Measurements from ENCODE around the gene TSPAN5. TPM values are rescaled to one million over a fixed set of nuclear protein-coding genes. Genes with fewer than 3 reads are reported as not detected.

TSPAN5 gene
- polyA plus RNA-seq, 1 donor from 2014 or later: 18.8 TPM

DNA sequence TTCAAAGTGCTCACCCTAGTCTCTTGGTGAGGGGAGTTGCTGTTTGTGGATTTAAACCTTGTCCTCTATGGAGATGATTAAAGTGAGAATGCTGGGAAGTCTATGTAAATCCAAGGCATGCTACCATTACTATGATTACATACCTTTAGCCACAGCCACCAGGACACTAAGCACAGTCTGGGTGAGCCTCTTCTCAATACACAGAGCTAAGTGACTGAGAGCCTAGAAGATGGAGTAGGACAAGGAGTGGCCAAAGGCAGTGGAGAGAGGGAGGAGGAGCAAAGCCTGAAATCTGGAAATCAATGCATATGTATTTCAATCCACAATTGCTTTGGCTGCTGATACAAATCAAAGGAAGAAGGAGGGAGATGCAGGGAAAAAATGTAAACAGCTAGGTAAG is 12.7 kb upstream of the TSPAN5 start:
- no peaks in the 10 kb centered on the region for H3K79me2 ChIP-seq (replicated peaks; ENCODE audit: insufficient read depth, low read length)
- no peaks in the 10 kb centered on the region for H3K27me3 ChIP-seq (ENCODE audit: insufficient read depth, low read depth, low read length)
- TF ChIP-seq TAF1 (IDR thresholded peaks at IDR 0.05; ENCODE audit: low read depth) (no peak), POLR2AphosphoS5 (IDR thresholded peaks at IDR 0.05) (no peak), EZH2 (IDR thresholded peaks at IDR 0.05; ENCODE audit: borderline replicate concordance, insufficient read depth, low read length, poor library complexity, severe bottlenecking) (no peak), EP300 (conservative IDR thresholded peaks at IDR 0.05; ENCODE audit: poor library complexity, severe bottlenecking) (no peak), RAD21 (conservative IDR thresholded peaks at IDR 0.05) (no peak), CTCF (IDR thresholded peaks at IDR 0.05; ENCODE audit: poor library complexity, severe bottlenecking) (no peak), MXI1 (conservative IDR thresholded peaks at IDR 0.05; ENCODE audit: poor library complexity, severe bottlenecking) (no peak), SMC3 (conservative IDR thresholded peaks at IDR 0.05; ENCODE audit: poor library complexity) (no peak)
- TF ChIP-seq, protein P1, sequence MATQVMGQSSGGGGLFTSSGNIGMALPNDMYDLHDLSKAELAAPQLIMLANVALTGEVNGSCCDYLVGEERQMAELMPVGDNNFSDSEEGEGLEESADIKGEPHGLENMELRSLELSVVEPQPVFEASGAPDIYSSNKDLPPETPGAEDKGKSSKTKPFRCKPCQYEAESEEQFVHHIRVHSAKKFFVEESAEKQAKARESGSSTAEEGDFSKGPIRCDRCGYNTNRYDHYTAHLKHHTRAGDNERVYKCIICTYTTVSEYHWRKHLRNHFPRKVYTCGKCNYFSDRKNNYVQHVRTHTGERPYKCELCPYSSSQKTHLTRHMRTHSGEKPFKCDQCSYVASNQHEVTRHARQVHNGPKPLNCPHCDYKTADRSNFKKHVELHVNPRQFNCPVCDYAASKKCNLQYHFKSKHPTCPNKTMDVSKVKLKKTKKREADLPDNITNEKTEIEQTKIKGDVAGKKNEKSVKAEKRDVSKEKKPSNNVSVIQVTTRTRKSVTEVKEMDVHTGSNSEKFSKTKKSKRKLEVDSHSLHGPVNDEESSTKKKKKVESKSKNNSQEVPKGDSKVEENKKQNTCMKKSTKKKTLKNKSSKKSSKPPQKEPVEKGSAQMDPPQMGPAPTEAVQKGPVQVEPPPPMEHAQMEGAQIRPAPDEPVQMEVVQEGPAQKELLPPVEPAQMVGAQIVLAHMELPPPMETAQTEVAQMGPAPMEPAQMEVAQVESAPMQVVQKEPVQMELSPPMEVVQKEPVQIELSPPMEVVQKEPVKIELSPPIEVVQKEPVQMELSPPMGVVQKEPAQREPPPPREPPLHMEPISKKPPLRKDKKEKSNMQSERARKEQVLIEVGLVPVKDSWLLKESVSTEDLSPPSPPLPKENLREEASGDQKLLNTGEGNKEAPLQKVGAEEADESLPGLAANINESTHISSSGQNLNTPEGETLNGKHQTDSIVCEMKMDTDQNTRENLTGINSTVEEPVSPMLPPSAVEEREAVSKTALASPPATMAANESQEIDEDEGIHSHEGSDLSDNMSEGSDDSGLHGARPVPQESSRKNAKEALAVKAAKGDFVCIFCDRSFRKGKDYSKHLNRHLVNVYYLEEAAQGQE (IDR thresholded peaks at IDR 0.05; ENCODE audit: borderline replicate concordance): no peak
- no peak overlapping the region for H3K9ac ChIP-seq (ENCODE audit: low read length)
- no peaks in the 10 kb centered on the region for H3K36me3 ChIP-seq (ENCODE audit: insufficient read depth, low read length)
- H3F3A ChIP-seq (ENCODE audit: insufficient read depth, low read length, poor library complexity, severe bottlenecking): no peaks in the 10 kb centered on the region
- H3K9me2 ChIP-seq (ENCODE audit: insufficient read depth, low read length): no peaks in the 10 kb centered on the region
- H3K27ac ChIP-seq (ENCODE audit: low read length): no peak overlapping the region
- no peak overlapping the region for H3K4me2 ChIP-seq (ENCODE audit: low read length)
- H3K9me3 ChIP-seq (ENCODE audit: low read length): no peaks in the 10 kb centered on the region
- no peak overlapping the region for H3K4me3 ChIP-seq (ENCODE audit: low read length)
- no peaks in the 10 kb centered on the region for H4K20me1 ChIP-seq (ENCODE audit: insufficient read depth)
- H2AFZ ChIP-seq (ENCODE audit: low read depth, low read length): no peak overlapping the region

GRCh38 chr4:98670186-98670585 is 11.8 kb upstream of the TSPAN5 start:
- no peak for TF ChIP-seq MXI1 (conservative IDR thresholded peaks at IDR 0.05; ENCODE audit: poor library complexity, severe bottlenecking)
- no peak for TF ChIP-seq SMC3 (conservative IDR thresholded peaks at IDR 0.05; ENCODE audit: poor library complexity)
- no peak for TF ChIP-seq EZH2 (IDR thresholded peaks at IDR 0.05; ENCODE audit: borderline replicate concordance, insufficient read depth, low read length, poor library complexity, severe bottlenecking)
- TF ChIP-seq CTCF (IDR thresholded peaks at IDR 0.05; ENCODE audit: poor library complexity, severe bottlenecking): no peak
- no peak for TF ChIP-seq EP300 (conservative IDR thresholded peaks at IDR 0.05; ENCODE audit: poor library complexity, severe bottlenecking)
- no peak for TF ChIP-seq POLR2AphosphoS5 (IDR thresholded peaks at IDR 0.05)
- TF ChIP-seq, protein P1 (IDR thresholded peaks at IDR 0.05; ENCODE audit: borderline replicate concordance): no peak
- no peak for TF ChIP-seq TAF1 (IDR thresholded peaks at IDR 0.05; ENCODE audit: low read depth)
- TF ChIP-seq RAD21 (conservative IDR thresholded peaks at IDR 0.05): no peak
- no peak overlapping the region for H3K4me3 ChIP-seq (ENCODE audit: low read length)
- H3K27ac ChIP-seq (ENCODE audit: low read length): no peak overlapping the region
- H3K36me3 ChIP-seq (ENCODE audit: insufficient read depth, low read length): no peaks in the 10 kb centered on the region
- H2AFZ ChIP-seq (ENCODE audit: low read depth, low read length): no peak overlapping the region
- no peaks in the 10 kb centered on the region for H4K20me1 ChIP-seq (ENCODE audit: insufficient read depth)
- no peak overlapping the region for H3K4me2 ChIP-seq (ENCODE audit: low read length)
- H3K9me2 ChIP-seq (ENCODE audit: insufficient read depth, low read length): no peaks in the 10 kb centered on the region
- H3K9ac ChIP-seq (ENCODE audit: low read length): no peak overlapping the region
- H3K27me3 ChIP-seq (ENCODE audit: insufficient read depth, low read depth, low read length): no peaks in the 10 kb centered on the region
- H3K79me2 ChIP-seq (replicated peaks; ENCODE audit: insufficient read depth, low read length): no peaks in the 10 kb centered on the region
- no peaks in the 10 kb centered on the region for H3F3A ChIP-seq (ENCODE audit: insufficient read depth, low read length, poor library complexity, severe bottlenecking)
- H3K9me3 ChIP-seq (ENCODE audit: low read length): no peaks in the 10 kb centered on the region

Measured in neural cell (in vitro differentiated cells).